Kidney (tissue), 14 donors: Measurements from ENCODE around the gene MYO1D. TPM values are rescaled to one million over a fixed set of nuclear protein-coding genes. Genes with fewer than 3 reads are reported as not detected.

Experiments used
- DNase-seq, 5 donors: peaks; one replicate each; pipeline ENCODE4 v3.0.0-alpha.2; 2013 to 2020
- FAIRE-seq: peaks from 2 replicates; lab custom pipeline; 2012; peaks lifted over from hg19 to GRCh38; lab: Jason Lieb, UNC
- H3K27ac ChIP-seq, 2 donors: one replicate each; pipeline ENCODE4 v1.7.0; 2013; ENCODE audit warnings: low read depth in 2 of 2, low read length in 2 of 2, inconsistent platforms in 1 of 2
- H3K27me3 ChIP-seq: one replicate; pipeline ENCODE4 v1.7.1; 2013; ENCODE audit warnings: low read length, inconsistent platforms; ENCODE audit not compliant: control insufficient read depth, insufficient read depth
- H3K36me3 ChIP-seq, 3 donors: one replicate each; pipeline versions ENCODE4 v1.7.0 to v1.7.1; 2013; ENCODE audit warnings: low read length in 3 of 3, control low read depth in 1 of 3, inconsistent platforms in 1 of 3; ENCODE audit not compliant: insufficient read depth in 3 of 3, control insufficient read depth in 2 of 3
- H3K4me1 ChIP-seq, 3 donors: one replicate each; pipeline versions ENCODE4 v1.7.0 to v1.7.1; 2013; ENCODE audit warnings: low read length in 3 of 3, inconsistent platforms in 1 of 3, low read depth in 1 of 3; ENCODE audit not compliant: control insufficient read depth in 2 of 3, insufficient read depth in 2 of 3
- H3K4me3 ChIP-seq, 3 donors: one replicate each; pipeline versions ENCODE4 v1.7.0 to v1.8.1; 2013; ENCODE audit warnings: low read length in 3 of 3, control low read depth in 1 of 3, inconsistent platforms in 1 of 3
- H3K9ac ChIP-seq, 3 donors: one replicate each; pipeline versions ENCODE4 v1.7.0 to v1.7.1; 2013; ENCODE audit warnings: low read length in 3 of 3, control low read depth in 1 of 3, inconsistent platforms in 1 of 3
- H3K9me3 ChIP-seq, 3 donors: one replicate each; pipeline versions ENCODE4 v1.7.0 to v1.7.1; 2013; ENCODE audit warnings: low read length in 3 of 3, control low read depth in 1 of 3, inconsistent platforms in 1 of 3; ENCODE audit not compliant: control insufficient read depth in 2 of 3, insufficient read depth in 1 of 3
- CTCF ChIP-seq: IDR thresholded peaks from 3 replicates; pipeline ENCODE4 v1.5.1; 2012; ENCODE audit warnings: mild to moderate bottlenecking, moderate library complexity, borderline replicate concordance; ENCODE audit not compliant: insufficient read depth; ENCODE audit errors: extremely low read depth
- intact Hi-C: fragments of 100-400 bp; cut with DNase I; formaldehyde crosslinking; loops from one replicate; pipeline ENCODE4 v1.11.1; 2022
- polyA plus RNA-seq: library from polyadenylated mRNA; stranded (reverse); fragments of 350-450 nt; fragmentation: Illumina TruSeq; extraction: RNeasy Lipid Tissue Mini Kit (QIAGEN cat#74804); gene quantifications from one replicate; pipeline ENCODE4 v1.2.3, GENCODE V29; 2014; ENCODE audit warnings: low read depth, low replicate concordance; ENCODE audit not compliant: insufficient read depth
- total RNA-seq: library from RNA; stranded (reverse); fragmentation: NEBNext Ultra II Directional; extraction: Animal tissue kit (Norgen Biotek cat#: 25700); gene quantifications from one replicate; pipeline ENCODE4 v1.2.1, GENCODE V29; 2021
- donor health status: control.
- donor health status: control.
- donor health status: control.
- donor health status: control.
- donor health status: control.
- donor health status: DM: yes; HTN: yes; CAD: no.
- donor health status: Normal renal cell carcinoma (clear cell type).

The MYO1D gene
- total and polyA plus RNA-seq, 2 donors from 2014 or later, result 21.1 to 99.9 TPM

DNA sequence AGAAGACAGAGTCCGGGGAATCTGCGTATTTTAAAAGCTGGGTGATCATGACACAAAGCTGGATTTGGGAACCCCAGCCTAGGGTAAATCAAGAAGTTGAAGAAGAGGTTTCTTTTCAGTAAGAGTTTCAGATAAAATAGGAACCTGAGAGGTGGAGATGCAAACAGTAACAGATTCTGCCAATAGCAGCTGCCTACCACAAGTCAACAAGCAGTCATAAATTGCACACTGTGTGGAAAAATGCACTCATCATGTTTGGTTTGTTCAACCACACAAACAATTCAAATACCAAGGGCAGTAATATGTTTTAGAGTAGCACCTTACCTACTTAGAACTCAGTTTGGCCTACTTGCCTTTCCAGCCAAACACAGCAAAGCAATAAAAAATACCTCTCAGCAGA lies 14.0 kb downstream of the MYO1D start:
- no peak overlapping the region for H3K27ac ChIP-seq

GRCh38 chr17:32861981-32862380 lies 14.9 kb downstream of the MYO1D start:
- intact Hi-C loops, result no loop called here
- no peak for TF ChIP-seq CTCF

More for the DNA sequence above, 14.0 kb downstream of the MYO1D start:
- FAIRE-seq (no peak), DNase-seq (no peak)
- Histone ChIP-seq H3K4me3 (no peak overlapping the region), H3K27me3 (no peaks in the 10 kb centered on the region), H3K36me3 (no peaks in the 10 kb centered on the region), H3K9ac (no peak overlapping the region), H3K4me1 (no peaks in the 10 kb centered on the region), H3K9me3 (no peaks in the 10 kb centered on the region)
- TF ChIP-seq CTCF, result no peak
- intact Hi-C loops, result no loop called here

GRCh38 chr17:32859857-32860525 lies 16.9 kb downstream of the MYO1D start:
- Histone ChIP-seq H3K36me3 (no peaks in the 10 kb centered on the region), H3K9me3 (no peaks in the 10 kb centered on the region), H3K4me1 (no peaks in the 10 kb centered on the region), H3K4me3 (no peak overlapping the region), H3K9ac (no peak overlapping the region), H3K27me3 (no peaks in the 10 kb centered on the region), H3K27ac (no peak overlapping the region)
- DNase-seq, result no peak
- intact Hi-C loops, result no loop called here
- no peak for FAIRE-seq
- no peak for TF ChIP-seq CTCF

More at GRCh38 chr17:32861981-32862380, 14.9 kb downstream of the MYO1D start:
- Histone ChIP-seq H3K9ac (no peak overlapping the region), H3K27ac (no peak overlapping the region), H3K9me3 (no peaks in the 10 kb centered on the region), H3K27me3 (no peaks in the 10 kb centered on the region), H3K4me1 (no peaks in the 10 kb centered on the region), H3K36me3 (no peaks in the 10 kb centered on the region), H3K4me3 (no peak overlapping the region)
- DNase-seq (no peak), FAIRE-seq (no peak)
